ENCODE data around the gene CAB39L. TPM values are rescaled to one million over a fixed set of nuclear protein-coding genes. Genes with fewer than 3 reads are reported as not detected.

CAB39L gene
- total and polyA plus RNA-seq, 2 of the 13 experiments (the other 11 are each of a cell fraction or from before 2014, with no cell fraction given): 3.1 to 6.1 TPM

GRCh38 chr13:49407068-49407467 lies 36.8 kb downstream of the CAB39L start:
- no peak for TF ChIP-seq PBX3 (CRISPR knock-in tag; IDR thresholded peaks at IDR 0.05; ENCODE audit: borderline replicate concordance)
- H4K20me1 ChIP-seq (ENCODE audit: insufficient read depth, low read length): no peaks in the 10 kb centered on the region
- H3K9ac ChIP-seq (ENCODE audit: insufficient read depth, low read depth, low read length): no peak overlapping the region
- DNase-seq (ENCODE audit: low spot score) (no peak), ATAC-seq (no peak), FAIRE-seq (no peak)
- H3K9me3 ChIP-seq (ENCODE audit: low read length): no peaks in the 10 kb centered on the region
- intact Hi-C loops (cut with micrococcal nuclease; ENCODE audit: unreplicated experiment): no loop called here
- H3K4me1 ChIP-seq (ENCODE audit: insufficient read depth, low read length): no peaks in the 10 kb centered on the region
- BruUV-seq (replicated peaks): no TSS peak
- no peak overlapping the region for H3K27ac ChIP-seq (ENCODE audit: extremely low read length, insufficient read depth, low read length)
- no peaks in the 10 kb centered on the region for H3K27me3 ChIP-seq (ENCODE audit: control insufficient read depth in 1 of 2, insufficient read depth in 2 of 2, low read length in 2 of 2)
- WGBS (ENCODE audit: low lambda C conversion rate): 100% methylated on average over 1 of the region's 1 CpG
- ChIA-PET CTCF (ENCODE audit: low intra/inter-chr PET ratio, low total read pairs) (no interaction called here), POLR2A (no interaction called here)
- in situ Hi-C loops (cut with HindIII; ENCODE audit: extremely low pct_ligation_motif_present, low pct_unique_long_range_greater_than_20kb): no loop called here
- H3K36me3 ChIP-seq (replicated peaks in 1 of 2; ENCODE audit: control insufficient read depth in 1 of 2, insufficient read depth in 2 of 2, low read length in 2 of 2): no peaks in the 10 kb centered on the region
- no peak overlapping the region for H2AFZ ChIP-seq (ENCODE audit: low read length)
- no peak overlapping the region for H3K4me3 ChIP-seq (replicated peaks in 1 of 3; ENCODE audit: insufficient read depth in 1 of 3, low read depth in 2 of 3, low read length in 3 of 3)
- H3K4me2 ChIP-seq (ENCODE audit: low read depth, low read length): no peak overlapping the region
- no peaks in the 10 kb centered on the region for H3K79me2 ChIP-seq (ENCODE audit: insufficient read depth, low read length)

GRCh38 chr13:49404703-49405020 lies 39.2 kb downstream of the CAB39L start:
- WGBS (ENCODE audit: low lambda C conversion rate): 94% methylated on average over 1 of the region's 1 CpG
- no peak for ATAC-seq
- no peaks in the 10 kb centered on the region for H3K36me3 ChIP-seq (replicated peaks in 1 of 2; ENCODE audit: control insufficient read depth in 1 of 2, insufficient read depth in 2 of 2, low read length in 2 of 2)
- no peak overlapping the region for H3K4me3 ChIP-seq (replicated peaks in 1 of 3; ENCODE audit: insufficient read depth in 1 of 3, low read depth in 2 of 3, low read length in 3 of 3)
- DNase-seq (ENCODE audit: low spot score): no peak
- no peak for TF ChIP-seq GZF1 (CRISPR knock-in tag; IDR thresholded peaks at IDR 0.05)
- no peak for TF ChIP-seq ZNF232 (CRISPR knock-in tag; IDR thresholded peaks at IDR 0.05; ENCODE audit: borderline replicate concordance)
- peak; percentile 85; the same call in 1 of the 2 replicates for TF ChIP-seq ZNF160 (CRISPR knock-in tag; IDR thresholded peaks at IDR 0.05)
- no peak overlapping the region for H3K27ac ChIP-seq (ENCODE audit: extremely low read length, insufficient read depth, low read length)
- no peaks in the 10 kb centered on the region for H3K79me2 ChIP-seq (ENCODE audit: insufficient read depth, low read length)
- ChIA-PET CTCF (ENCODE audit: low intra/inter-chr PET ratio, low total read pairs) (no interaction called here), POLR2A (no interaction called here)
- intact Hi-C loops (cut with micrococcal nuclease; ENCODE audit: unreplicated experiment) (no loop called here), in situ Hi-C loops (cut with HindIII; ENCODE audit: extremely low pct_ligation_motif_present, low pct_unique_long_range_greater_than_20kb) (no loop called here)
- no peak overlapping the region for H3K9ac ChIP-seq (ENCODE audit: insufficient read depth, low read depth, low read length)
- no peaks in the 10 kb centered on the region for H3K27me3 ChIP-seq (ENCODE audit: control insufficient read depth in 1 of 2, insufficient read depth in 2 of 2, low read length in 2 of 2)
- no peak for FAIRE-seq
- no TSS peak for BruUV-seq (replicated peaks)
- no peaks in the 10 kb centered on the region for H4K20me1 ChIP-seq (ENCODE audit: insufficient read depth, low read length)
- no peak overlapping the region for H3K4me2 ChIP-seq (ENCODE audit: low read depth, low read length)
- H3K4me1 ChIP-seq (ENCODE audit: insufficient read depth, low read length): no peaks in the 10 kb centered on the region
- H3K9me3 ChIP-seq (ENCODE audit: low read length): no peaks in the 10 kb centered on the region
- no peak overlapping the region for H2AFZ ChIP-seq (ENCODE audit: low read length)

All from HepG2 (cell line).